ENCODE data around the gene CCDC126.
"Not testable (repeated sequence)": the region's sequence is repeated elsewhere in the genome, so short reads cannot be mapped to it uniquely, and the experiment has no call there.

Gene CCDC126, protein sequence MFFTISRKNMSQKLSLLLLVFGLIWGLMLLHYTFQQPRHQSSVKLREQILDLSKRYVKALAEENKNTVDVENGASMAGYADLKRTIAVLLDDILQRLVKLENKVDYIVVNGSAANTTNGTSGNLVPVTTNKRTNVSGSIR

DNA sequence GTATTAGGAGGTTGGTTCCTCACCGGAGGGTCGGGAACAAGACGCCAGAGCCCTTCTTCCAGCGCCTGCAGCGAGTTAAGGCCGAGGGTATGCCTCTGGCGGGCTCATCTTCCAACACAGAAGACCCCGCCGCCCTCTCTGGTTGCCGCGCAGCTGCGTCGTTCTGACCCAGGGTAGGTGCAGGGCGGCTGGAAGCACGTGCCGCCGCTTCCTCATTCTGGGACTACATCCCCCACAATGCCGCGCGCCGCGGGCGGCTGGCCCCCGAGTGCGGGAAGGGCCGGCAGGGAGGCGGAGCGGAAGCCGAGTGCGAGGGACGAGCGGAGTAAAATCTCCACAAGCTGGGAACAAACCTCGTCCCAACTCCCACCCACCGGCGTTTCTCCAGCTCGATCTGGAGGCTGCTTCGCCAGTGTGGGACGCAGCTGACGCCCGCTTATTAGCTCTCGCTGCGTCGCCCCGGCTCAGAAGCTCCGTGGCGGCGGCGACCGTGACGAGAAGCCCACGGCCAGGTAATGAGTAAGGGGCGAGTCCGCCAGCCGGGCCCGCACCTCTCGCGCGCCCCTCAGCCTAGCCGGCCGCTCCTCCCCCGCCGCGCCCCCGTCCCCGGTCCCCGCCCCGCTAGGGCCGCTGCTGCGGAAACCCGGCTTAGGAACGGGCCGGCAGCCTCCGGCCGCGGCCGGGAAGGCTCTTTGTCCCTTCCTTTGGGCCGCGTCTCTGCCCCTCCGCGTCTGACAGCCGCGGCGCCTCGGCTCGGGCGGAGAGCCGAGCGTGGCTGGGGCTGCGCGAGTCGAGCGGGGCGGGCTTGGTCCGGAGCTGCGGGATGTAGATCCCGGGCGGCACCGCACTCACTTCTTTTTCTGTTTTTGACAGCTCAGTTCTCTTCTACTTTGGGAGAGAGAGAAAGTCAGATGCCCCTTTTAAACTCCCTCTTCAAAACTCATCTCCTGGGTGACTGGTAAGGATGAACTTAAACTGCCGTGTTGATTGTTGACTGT, at the start of gene CCDC126:
Gene CCDC126, plus strand, starts transcription at position 289 of the 998 bp plus-strand sequence. CDS start 13,934 bp downstream, outside the sequence.
- peak; percentile 76 for DNase-seq

DNA sequence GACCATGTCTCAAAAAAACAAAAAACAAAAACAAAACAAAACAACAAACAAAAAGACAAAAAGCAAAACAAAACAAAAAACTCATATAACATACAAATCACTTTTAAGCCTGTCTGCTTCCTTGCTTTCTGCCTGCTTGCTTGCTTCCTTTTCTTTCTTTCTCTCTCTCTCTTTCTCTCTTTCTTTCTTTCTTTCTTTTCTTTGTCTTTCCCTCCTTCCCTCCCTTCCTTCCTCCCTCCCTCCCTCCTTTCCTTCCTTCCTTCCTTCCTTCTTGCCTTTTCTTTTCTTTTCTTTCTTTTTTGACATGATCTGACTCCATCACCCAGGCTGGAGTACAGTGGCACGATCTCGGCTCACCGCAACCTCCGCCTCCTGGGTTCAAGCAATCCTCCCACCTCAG, 49.5 kb upstream of the CCDC126 start:
- DNase-seq = no peak

DNA sequence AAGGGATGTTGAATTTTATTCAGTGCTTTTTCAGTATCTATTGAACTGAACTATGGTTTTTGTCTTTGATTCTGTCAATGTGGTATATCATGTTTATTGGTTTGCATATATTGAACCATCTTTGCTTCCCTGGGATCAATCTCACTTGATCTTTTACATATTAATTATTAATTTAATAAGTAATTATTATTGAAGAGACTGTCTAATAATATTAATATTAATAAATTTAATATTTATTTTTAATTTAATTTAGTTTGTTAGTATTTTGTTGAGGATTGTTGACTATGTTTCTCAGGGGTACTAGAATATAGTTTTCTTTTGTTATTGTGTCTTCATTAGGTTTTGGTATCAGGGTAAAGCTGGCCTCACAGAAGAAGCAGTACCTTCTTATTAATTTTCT, 38.9 kb upstream of the CCDC126 start:
- DNase-seq = no peak

DNA sequence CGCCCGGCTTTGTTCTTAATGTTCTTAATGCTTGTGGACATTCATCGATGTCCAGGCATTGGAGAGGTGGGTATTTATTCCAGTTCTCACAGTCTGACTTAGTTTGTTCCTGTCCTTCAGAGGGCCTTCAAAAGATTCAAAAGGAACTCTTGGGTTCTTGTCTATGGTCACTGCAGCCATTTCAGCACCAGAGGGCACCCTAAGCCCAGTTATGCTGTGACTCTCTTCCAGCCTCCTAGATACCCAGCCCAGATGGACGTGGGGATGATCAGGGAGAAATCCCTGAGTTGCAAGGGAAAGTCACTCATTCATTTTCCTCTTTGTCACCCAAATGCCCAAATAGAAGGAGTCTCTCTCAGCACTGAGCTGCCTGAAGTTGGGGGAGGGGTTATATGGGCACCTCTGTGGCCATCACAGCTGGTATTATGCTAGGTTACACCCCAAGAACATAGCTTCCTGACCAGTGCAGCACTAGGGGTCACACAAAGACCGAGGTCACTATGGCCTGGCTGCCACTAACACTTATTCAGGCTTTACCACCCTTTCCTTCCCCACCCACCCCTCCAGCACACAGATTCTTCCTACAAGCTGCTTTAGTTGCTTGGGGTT, 26.5 kb upstream of the CCDC126 start:
- DNase-seq = peak; percentile 64

DNA sequence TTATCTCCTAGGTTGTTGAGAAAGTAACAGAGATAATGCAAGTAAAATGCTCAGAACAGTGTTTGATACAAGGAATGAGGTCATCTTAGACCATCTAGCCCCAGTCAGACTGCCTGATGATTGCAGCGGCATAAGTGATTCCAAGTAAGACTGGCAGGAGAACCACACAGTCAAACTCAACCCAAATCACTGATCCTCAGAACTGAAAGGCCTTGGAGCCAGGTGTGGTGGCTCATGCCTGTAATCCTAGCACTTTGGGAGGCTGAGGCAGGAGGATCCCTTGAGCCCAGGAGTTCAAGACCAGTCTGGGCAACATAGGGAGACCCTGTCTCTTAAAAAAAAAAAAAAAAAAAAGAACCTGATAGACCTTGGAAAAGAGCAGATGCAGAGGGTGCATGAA, 15.2 kb upstream of the CCDC126 start:
- not testable (repeated sequence) for DNase-seq

DNA sequence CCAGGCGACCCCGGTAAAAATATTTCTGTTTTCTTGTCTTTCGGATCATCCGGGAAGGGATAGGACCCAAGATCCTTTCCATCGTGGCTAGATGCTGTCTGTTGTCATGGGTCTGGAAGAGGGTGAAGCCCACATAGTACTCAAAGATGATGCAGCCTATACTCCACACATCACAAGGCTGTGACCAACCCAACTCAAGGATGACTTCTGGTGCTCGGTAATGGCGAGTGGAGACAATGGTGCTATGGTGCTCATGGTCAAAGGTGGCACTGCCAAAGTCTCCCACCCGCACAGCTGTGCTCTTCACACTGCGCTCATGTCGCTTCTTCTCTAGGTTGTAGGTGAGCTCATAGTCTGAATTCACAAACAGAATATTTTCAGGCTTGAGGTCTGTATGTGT, 11.9 kb upstream of the CCDC126 start:
- not testable (repeated sequence) for DNase-seq

DNA sequence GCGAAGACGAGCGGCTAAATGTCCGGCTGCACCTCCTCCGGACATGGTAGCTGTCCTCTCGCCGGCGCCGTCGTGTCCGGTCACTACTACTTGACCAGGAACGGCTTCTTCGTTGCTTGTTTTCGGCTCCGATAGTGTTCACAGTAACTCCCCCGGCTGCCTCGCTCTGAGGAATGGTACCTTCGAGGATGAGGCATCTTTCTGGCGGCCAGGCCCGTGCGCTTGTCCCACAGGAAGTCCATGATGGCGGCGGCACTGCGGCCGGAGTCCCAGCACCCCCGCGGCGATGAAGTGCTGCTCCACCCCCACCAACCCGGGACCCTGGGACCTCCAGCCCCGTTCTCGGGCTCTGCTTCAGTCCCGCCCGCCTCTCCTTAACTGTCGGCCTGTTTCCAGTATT, 11.0 kb upstream of the CCDC126 start:
- no peak for DNase-seq

DNA sequence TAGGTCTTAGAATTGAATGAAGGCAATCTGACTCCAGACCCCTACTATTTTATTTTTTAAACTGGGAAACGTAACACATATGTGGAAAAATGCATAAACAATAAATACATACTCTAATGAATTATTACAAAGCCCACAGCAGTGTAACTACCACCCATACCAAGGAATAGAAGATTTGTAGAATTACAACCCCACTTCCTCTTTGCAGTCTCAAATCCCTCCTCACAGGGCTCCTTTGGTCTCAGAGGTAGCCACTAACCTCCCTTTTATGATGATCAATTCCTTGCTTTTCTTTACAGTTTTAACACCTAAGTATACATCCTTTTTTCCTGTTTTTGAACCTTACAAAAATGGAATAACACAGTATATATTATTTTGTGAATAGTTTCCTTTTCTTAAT, 6.7 kb upstream of the CCDC126 start:
- DNase-seq = no peak

DNA sequence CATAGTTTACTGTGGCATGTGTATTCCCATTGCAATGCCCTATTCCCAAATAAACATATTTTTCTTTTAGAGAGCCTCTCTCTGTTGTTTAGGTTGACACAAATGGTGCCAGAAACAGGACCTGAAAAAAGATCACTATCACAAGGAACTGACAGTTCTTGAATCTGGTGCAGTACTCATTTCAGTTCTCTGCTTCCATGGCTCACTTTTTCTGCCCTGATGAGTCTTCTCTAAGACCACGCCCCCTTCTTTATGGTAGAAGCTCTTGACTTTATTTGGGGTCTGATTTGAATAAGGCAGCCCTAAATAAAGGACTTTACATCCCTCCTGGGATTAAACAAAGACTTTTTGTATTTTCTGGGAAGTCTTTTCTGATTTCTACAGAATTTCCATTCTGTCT, 3.5 kb upstream of the CCDC126 start:
- DNase-seq = no peak

DNA sequence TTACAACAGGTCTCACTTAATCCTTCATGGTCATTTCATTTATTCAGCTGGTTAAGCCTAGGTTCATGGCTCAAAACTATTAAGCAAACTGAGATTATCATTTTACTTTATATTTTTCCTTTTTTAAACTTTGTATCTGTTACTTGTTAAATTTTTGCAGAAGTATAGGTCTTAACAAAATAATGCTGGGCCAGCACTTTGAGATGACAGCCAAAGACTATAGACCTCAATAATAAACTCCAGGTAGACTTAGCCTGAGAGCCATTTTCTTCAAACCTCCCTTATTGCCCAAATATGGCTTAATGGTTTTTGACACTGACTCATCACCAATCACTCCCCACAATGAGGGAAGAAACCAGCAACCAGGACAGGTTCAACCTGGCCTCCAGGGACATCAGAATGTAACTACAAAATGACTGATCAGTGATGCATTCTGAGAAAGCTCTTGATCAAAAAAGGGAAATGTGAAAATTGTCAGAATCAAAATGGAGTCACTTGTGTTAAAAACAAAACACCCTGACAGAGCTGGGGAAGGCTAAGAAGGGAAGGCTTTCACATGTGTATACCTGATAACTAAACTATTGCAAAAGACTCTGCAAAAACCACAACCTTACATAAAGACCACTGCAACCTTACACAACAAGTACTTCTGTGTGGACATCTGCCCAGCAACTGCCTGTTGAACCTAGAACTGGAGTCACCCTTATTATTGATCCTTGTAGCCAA, 2.1 kb upstream of the CCDC126 start:
- DNase-seq = no peak

DNA sequence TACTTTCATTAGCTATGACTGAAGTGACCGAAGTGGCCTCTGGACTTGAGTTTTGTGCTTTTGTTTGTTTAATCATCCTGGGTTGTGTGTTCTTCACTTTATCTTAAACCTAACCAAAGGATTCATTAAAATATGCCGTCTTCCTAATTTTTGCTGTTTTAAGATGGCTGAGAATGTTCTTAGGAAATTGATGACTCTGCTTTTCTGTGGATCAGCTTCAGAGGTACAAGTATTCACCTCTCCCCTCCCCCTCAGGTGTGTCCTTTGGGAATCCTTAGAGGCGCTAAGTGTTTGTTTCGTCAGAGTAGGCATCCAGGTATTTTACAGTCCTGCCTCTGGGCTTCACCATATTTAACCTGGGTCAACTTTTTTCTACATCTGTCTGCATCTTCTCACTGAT, 1.1 kb downstream of the CCDC126 start:
- DNase-seq = no peak

DNA sequence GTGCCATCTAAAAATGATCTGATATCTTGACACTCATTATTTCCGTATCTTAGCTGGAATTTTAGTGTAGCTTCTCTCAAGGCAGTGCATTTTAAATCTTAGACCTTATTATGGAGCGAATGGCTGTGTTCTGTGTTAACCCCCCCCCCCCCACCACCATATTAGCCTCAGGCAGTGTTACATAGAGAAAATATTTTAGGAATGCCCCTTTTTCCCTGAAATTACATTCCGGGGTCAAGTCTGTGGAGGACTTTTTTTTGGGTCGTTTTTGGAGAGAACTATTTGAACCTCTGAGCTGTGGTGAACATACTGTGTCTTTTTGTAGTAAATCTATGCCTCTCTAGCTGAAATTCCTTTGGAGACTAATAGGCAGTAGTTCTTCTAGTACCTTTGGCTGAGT, 3.1 kb downstream of the CCDC126 start:
- DNase-seq = no peak

DNA sequence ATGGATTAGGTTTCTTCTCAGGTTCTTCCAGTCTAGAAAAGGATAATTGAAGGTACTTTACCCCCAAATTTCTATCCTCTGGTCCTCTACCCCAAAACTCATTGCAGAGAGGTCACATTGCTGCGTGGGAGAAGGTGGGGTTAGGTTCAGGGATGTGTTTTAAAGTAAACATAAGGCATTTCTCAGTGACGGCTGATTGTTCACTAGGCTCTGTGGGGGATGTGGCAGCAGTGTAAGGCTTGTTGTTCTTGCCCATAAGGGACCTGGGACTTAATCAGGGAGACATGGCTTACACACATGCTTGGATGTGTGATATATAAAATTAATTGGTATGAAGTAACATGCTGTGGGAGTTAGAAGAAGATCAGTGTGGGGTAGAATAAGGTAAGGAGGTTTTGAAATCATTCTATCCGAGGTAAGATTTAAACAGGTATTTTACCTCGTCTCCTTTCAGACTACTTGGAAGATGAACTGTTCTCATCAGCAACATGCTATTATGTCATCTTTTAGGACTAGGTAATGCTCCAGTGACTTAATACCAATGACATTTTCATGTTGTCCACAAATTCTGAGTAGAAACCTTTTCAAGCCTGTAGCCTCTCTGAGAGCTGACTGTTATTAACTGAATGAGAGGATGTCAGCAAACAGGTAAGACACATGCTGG, 6.6 kb downstream of the CCDC126 start:
- DNase-seq = no peak

DNA sequence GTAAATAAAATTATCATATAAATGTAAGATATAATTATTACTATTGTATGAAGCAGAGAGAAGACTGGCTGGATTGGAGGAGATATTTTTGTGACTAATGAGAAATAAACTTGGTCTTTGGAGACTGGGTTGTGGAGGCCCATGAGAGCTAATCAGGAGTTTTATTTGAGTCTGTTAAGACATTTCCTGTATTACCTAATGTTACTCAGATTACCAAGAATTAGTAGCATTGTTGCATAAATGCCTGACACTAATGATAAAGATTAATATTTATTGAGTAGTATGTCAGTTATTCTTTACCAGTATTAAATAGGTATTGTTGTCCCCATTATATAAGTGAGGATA, 7.1 kb downstream of the CCDC126 start:
- no peak for DNase-seq

DNA sequence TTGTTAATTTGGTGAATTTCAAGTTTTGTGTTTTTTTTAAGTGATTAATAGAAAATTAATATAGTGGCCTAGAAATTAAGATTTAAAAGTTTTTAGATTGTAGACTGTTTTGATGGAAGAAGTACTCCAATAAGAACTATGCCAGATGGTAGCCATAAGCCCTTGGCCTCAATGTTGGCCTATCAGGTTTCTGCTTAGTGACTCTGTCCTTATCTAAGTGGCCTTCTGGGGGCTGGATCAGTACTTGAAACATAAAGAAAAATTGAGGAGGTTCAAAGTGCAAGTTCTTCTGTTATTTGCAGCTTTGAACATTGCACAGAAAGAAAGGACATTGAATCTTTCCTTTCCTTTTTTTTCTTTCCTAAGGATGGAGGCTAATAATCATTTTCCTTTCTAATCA, 9.9 kb downstream of the CCDC126 start:
- DNase-seq = no peak

DNA sequence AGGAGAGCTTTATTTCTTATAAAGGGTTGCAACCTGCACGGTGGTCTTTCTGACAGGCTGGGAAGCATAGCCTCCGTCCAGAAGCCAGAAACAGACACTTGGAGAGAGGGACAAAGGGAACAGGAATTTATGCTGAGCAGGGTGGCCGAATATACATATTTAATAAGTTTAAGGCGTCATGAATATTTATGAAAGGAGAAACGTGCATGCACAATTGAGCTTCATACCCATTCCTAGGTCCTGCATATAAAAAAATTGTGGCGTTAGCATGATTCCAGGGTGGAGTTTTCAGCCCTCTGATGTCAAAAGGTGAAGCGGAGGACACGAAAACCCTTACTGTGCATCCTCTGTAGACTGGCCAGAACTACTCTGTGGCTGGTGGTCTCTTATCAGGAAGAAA, 10.7 kb downstream of the CCDC126 start:
- DNase-seq = no peak

DNA sequence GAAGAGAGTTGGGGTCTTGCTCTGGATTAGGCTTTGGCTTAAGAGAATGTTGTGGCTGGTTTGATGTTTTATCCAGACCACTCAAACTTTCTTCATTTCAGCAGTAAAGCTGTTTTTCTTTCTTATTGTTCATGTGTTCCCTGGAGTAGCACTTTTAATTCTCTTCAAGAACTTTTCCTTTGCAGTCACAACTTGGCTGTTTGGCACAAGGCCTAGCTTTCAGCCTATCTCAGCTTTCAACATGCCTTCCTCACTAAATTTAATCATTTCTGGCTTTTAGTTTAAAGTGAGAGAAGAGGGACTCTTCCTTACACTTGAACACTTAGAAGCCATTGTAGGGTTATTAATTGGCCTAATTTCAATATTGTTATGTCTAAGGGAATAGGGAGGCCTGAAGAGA, 18.1 kb downstream of the CCDC126 start:
- no peak for DNase-seq

DNA sequence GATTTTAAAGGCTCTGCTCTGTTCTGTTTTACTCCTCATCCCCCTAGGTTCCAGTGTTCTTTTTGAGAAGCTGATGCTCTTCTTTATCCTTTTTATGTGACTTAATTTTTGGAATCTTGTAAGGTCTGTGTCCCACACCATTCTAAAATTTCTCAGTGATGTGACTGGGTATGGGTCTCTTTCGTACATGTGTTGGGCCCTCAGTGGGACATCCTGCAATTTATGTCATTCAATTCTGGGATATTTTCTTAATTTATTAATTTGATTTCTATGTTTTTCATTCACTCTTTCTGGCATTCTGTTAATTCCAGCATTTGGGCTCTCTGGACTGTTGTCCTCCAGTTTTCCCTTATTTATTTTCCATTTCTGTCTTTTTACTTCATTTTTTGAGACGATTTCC, 19.4 kb downstream of the CCDC126 start:
- no peak for DNase-seq

DNA sequence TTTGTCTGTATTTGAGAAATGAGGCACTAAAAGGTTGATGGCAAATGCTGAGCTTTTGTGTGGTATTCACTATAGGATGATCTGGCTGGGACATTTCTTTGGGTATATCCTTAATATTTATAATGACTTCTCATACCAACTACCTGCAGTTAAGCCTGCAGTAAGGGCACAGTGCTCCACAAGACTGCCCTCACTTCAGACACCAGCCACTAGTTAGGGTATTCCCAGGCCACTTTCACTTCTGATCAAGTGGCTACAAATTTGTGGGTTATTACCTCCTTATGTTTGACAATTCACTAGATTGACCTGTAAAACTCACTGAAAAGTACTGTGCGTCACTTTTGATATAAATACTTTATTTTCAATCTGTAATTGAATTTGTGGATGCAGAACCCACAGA, 20.3 kb downstream of the CCDC126 start:
- no peak for DNase-seq

DNA sequence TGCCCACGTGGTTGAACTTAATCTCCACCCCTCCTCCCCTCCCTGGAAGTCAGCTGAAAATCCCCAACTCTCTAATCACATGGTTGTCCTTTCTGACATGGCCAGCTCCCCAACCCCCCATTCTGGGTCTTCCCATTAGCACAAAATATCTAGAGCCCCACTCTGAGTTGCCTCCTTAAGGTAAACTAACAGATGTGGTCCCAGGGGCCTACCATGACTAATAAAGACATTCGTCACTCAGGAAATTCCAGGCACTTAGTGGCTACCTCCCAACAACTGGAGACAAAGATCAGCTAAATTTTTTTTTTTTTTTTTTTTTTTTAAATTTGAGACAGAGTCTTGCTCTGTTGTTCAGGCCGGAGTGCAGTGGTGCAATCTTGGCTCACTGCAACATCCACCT, 21.1 kb downstream of the CCDC126 start:
- no peak for DNase-seq

DNA sequence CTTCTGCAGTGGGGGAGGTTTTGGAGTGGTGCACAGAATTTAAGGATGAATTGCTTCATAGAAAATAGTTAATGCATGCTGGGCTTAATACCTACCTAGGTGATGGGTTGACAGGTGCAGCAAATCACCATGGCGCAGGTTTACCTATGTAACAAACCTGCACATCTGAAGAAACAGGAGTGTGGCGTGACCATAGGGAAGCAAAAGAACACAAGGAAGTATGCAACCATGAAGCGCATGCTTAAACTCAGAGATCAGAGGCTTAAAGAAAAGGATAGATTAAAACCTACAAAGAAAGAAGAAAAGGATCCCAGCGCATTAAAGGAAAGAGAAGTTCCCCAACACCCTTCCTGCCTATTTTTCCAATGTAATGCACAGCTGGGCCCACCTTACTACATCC, 22.0 kb downstream of the CCDC126 start:
- DNase-seq = no peak

DNA sequence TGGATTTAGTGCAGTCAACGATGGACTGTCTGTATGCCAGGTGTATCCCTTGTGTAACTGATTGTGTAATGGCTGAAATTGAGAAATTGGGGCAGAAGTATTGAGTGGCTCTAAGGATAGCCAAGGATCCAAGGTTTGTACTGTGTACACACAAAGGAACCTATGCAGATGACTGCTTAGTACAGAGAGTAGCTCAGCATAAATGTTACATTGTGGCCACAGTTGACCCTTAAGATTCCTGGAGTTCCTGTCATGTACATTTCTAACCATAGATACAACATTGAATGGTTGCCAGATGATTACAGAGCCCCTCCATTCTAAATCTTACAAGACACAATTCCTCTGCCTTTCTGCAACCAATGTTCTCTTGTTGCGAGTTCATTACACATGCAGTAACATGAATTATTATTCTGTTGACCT, 25.3 kb downstream of the CCDC126 start:
- DNase-seq = no peak

DNA sequence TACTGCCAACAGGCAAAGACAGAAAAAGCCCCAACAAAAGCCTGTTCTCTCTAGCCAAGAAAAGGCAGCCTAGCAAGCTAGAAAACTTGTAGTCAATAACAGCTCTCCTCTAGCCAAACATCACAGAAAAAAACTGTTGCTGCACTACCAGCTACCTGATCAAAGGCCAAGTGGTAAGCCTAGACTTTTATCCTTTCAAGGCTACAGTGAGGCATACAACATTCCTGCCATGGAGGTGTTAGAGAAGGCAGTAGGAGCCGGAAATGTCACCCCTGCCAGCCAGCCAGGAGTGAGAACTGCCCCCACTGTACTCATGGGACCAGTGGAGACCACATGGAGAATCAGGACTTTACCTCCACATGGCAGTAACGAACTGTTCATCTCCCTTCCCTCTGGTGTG, 31.2 kb downstream of the CCDC126 start:
- no peak for DNase-seq

Data from T1000 (cell line).